Prostate gland (tissue), 2 donors: ENCODE results near the gene CREBRF.
"Not testable (repeated sequence)": the region's sequence is repeated elsewhere in the genome, so short reads cannot be mapped to it uniquely, and the experiment has no call there.

Experiments used
- POLR2A ChIP-seq: fragments of 450-650 bp; IDR thresholded peaks from one replicate; pipeline ENCODE4 v1.6.1; 2016; ENCODE audit warnings: antibody characterized with exemption, mild to moderate bottlenecking
- POLR2AphosphoS5 ChIP-seq: sonication (generic); formaldehyde crosslinking; IDR thresholded peaks from one replicate; pipeline ENCODE4 v1.6.1; 2017; ENCODE audit warnings: antibody characterized with exemption
- TF ChIP-seq, protein P1 (sequence below), 4 experiments: fragments of 200-600 bp in 2 of 4; fragments of 450-650 bp in 2 of 4; sonication (generic) in 2 of 4; IDR thresholded peaks; 1 replicate in 3 of 4; 2 replicates in 1 of 4; pipeline ENCODE4 v1.5.1; 2016 to 2019; ENCODE audit warnings: antibody characterized with exemption in 4 of 4, mild to moderate bottlenecking in 2 of 4, moderate library complexity in 2 of 4

DNA sequence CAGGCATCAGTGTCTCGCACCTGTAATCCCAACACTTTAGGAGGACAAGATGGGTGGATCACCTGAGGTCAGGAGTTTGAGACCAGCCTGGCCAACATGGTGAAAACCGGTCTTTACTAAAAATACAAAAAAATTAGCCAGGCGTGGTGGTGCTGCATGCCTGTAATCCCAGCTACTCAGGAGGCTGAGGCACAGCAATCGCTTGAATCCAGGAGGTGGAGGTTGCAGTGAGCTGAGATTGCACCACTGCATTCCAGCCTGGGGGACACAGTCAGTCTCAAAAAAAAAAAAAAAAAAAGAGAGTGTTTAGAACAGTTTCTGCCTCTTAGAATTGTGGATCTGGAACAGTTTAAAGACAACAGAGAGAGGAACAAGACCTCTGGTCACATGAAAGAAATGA lies 20.3 kb downstream of the CREBRF start:
- not testable (repeated sequence) for TF ChIP-seq POLR2A, POLR2AphosphoS5
- TF ChIP-seq, protein P1, sequence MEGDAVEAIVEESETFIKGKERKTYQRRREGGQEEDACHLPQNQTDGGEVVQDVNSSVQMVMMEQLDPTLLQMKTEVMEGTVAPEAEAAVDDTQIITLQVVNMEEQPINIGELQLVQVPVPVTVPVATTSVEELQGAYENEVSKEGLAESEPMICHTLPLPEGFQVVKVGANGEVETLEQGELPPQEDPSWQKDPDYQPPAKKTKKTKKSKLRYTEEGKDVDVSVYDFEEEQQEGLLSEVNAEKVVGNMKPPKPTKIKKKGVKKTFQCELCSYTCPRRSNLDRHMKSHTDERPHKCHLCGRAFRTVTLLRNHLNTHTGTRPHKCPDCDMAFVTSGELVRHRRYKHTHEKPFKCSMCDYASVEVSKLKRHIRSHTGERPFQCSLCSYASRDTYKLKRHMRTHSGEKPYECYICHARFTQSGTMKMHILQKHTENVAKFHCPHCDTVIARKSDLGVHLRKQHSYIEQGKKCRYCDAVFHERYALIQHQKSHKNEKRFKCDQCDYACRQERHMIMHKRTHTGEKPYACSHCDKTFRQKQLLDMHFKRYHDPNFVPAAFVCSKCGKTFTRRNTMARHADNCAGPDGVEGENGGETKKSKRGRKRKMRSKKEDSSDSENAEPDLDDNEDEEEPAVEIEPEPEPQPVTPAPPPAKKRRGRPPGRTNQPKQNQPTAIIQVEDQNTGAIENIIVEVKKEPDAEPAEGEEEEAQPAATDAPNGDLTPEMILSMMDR (IDR thresholded peaks at IDR 0.05) = not testable (repeated sequence)
